Suppressor macrophage treated with lipopolysaccharide for 1 hour (primary cell): ENCODE results near the gene MOB3A.
"Not testable (repeated sequence)": the region's sequence is repeated elsewhere in the genome, so short reads cannot be mapped to it uniquely, and the experiment has no call there.

Experiments used
- DNase-seq, 3 donors: peaks; one replicate each; pipeline ENCODE4 v3.0.0-alpha.2; 2020 to 2022

Gene MOB3A

DNA sequence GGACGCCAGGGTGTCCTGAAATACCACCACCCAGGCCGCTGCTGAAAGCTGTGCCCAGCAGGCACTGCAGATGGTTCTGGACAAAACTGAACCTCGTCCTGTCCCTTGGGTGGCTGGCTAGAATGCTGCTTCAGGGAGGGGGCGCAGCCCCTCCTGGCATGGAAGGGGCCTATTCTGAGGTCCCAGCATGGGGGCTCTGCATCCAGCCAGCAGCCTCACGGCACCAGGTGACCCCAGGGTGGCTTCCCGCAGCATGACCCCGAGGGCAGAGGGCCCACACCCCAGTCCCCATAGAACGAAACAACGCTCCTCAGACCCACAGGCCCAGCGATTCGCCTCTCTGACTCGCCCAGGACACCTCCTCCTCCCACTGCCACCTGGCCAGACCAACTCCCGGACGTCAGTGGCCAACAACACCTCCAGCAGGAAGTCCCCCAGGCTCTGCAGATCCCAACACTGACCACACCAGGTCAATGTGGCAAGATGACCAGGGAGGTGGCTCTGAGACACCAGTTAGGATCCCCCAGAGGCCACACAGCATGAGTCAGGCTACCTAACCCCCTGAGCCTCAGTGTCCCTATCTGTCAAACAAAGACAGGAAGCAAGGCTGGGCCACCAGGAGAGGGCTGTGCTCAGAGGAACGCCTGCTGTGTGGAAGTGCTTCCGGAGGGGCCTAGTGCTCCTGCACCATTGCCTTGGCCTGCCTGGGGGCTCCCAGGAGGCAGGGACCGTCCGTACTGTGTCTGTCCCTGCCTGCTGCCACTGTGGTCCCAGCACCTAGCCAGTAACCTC is 51.2 kb downstream of the MOB3A start:
- no peak for DNase-seq

DNA sequence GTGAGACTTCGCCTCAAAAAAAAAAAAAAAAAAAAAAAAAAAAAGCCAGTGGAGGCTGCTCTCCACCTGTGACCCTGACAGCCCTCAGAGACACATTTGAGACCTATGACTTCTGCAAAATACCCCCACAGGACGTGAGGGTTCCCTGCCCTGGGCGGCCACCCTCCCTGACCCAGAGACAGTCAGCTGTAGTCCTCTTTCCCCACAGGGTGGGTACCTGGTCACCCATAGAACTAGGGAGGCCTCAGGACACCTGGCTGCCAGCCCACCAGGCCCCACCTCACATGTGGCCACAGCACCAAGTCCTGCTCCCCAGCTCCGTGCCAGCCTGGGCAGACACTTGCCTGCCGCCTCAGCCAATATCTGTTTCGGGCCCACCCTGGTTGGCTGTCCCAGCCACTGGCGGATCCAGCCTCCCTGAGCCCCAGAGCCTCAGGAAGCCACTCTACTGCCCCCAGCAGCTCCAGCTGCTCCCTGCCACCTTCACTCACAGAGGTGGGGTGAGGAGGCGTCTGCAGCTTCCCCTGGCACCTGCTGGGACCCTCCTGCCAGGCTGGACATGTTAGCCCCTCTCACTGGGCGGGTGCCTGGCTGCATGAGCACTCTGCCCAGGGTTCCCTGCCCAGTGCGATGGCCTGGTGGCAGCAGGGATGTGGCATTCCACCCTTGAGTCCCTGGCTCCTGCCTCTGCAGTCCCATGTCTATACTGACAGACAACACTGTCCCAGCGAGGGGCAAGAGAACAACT is 52.0 kb downstream of the MOB3A start:
- no peak for DNase-seq

DNA sequence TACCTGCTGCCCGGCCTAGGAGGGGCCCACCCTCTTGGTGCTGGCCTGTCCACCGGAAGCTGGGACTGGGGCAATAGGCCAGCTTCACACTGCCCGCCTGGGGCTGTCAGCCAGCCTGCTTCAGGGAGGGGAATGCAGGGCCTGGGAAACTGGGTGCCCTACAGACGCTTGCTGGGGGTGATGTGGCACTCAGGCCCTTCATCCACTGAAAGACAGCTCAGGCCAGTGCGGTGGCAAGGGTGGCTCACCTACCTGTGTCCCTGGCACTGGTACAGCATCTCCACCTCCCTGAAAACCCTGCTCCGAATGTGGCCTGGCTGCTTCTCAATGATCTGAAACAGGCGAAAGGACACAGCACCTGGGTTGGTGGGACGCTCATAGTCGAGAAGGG is 52.9 kb downstream of the MOB3A start:
- DNase-seq: no peak

DNA sequence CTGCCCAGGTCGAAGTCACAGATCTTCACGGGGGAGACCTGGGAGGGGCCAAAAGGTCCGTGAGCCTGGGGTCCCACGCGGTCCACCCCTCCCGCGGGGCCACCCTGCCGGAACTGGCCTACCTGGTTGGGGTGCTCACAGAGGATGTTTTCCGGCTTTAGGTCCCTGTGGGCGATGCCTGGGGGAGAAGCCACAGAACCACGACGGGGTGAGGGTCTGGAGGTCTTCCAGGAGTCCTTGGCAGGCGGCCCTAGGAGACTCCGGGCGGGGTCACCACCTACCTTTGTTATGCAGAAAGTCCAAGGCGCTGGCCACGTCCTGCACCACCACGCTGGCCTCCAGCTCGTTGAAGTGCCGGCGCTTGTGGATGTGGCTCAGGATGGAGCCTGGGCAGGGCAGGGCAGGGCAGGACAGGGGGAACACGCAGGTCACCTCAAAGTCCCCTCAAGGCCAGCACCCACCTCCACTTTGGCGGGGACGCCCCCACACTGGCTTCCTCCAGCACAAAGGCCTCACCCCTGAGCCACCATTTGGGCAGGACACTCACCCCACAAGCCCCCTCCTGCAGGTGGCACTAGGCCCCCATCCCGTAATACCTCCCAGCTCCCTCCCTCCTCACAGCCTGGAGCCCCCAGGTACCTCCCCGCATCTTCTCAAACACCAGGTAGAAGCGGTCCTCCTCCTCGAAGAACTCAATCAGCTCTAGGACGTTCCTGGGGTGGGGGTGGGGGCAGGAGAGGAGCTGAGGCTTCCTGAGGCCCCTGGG is 53.5 kb downstream of the MOB3A start:
- DNase-seq: no peak

DNA sequence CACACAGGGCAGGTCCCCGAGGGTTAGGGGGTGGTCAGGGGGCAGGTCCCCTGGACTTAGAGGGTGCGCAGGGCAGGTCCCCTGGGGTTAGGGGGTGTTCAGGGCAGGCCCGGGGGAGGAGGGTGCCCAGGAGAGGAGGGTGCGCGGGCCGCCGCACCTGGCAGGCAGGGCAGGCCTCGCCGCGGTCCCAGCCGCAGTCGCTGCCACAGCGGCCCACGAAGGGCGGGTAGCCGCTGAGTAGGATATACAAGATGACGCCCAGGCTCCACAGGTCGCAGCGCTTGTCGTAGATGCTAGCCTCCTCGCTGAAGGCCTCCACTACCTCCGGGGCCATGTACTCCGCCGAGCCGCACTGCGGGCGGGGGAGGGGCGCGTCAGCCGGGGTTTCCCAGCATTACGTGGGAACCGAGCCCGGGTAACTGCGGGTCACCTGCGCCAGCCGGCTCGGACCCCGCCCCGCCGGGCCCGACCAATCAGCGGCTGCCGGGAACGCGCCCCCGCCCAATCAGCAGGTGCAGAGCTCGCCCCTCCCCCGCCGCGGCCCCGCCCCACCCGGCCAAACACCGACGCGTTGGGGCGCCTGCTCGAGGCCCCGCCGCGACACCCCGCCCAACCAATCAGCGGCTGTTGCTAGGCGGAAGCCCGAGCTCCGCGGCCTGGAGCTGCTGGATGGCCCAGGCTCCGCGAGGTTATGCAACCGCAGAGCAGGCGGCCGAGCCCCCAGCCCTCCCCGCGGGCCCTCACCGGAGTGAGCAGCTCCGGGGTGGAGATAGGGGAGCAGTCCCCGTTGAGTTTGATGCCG is 54.2 kb downstream of the MOB3A start:
- DNase-seq: peak; percentile 97 to 99 (median 99)

DNA sequence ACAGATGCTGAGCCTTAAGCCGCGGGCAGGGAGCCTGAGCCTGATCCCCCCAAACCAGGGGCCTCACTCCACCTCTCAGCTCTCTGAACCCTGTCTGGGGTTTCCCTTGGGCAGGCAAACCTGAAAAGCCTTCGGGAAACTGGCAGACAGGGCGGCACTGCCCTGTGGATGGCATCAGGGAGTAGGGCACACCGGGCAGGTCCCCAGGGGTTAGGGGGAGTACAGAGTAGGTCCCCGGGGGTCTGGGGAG is 54.8 kb downstream of the MOB3A start:
- DNase-seq: no peak

DNA sequence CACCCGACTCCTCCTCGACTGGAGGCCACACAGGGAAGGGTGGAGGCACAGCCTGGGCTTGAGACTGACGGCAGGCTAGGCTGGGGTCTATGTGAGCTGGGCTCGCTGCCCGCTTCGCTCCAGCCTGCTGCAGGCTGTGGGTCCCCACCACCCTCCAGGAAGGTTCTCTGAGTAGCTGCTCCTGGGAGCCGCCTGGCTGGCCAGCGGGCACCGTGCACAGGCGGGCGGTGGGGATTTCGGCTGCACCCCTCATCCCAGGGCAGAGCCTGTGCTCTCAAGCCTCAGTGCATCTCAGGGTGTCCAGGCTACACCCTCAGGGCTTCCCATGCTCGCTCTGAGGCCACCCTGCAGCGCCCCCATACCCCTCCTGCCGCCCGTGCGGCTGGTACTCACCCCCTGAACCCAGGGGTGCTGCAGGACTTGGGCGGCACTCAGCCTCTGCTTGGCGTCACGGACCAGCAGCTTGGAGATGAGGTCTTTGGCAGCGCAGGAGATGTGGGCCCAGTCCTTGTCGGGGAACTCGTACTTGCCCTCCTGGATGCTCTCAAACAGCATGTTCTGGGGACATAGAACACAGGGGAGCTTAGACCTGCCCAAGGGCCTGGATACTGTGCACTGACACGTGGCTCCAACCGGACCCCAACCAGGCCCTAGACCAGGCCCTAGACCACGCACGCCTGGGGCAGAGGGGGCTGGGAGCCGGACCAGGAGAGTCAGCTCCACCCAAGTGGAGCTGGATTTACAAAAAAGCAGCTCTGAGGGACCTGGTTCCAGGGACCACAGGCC is 55.3 kb downstream of the MOB3A start:
- no peak for DNase-seq

DNA sequence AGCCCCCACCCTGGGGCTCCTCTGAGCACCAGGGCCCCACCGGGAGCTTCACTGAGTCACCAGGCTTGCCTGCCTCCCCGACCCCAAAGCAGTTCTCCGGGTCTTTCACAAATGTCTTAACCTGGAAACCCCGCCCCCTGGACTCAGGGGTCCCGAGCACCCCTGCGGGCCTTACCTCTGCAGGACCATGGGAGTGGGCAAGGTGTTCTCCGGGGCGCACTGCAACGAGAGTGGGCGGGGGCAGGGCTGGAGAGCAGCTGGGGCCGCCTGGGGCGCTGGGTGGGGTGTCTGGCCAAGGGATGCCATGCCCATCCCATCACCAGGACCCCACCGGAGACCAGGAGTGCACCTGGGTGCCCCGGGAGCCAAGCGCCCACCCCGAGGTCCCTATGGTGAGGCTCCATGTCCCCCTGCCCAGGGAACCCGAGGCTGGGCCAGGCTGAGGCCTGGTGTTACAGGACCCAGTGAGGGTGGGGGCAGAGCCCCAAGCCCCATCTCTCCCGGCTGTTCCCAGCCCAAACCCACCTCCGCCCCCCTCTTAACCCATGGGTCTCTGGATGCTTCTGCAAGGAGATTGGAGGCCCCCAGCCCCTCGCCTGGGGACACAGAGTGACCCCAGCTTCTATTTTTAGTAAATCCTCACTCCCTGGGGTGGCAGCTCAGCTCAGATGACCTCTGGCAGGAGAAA is 56.0 kb downstream of the MOB3A start:
- no peak for DNase-seq

DNA sequence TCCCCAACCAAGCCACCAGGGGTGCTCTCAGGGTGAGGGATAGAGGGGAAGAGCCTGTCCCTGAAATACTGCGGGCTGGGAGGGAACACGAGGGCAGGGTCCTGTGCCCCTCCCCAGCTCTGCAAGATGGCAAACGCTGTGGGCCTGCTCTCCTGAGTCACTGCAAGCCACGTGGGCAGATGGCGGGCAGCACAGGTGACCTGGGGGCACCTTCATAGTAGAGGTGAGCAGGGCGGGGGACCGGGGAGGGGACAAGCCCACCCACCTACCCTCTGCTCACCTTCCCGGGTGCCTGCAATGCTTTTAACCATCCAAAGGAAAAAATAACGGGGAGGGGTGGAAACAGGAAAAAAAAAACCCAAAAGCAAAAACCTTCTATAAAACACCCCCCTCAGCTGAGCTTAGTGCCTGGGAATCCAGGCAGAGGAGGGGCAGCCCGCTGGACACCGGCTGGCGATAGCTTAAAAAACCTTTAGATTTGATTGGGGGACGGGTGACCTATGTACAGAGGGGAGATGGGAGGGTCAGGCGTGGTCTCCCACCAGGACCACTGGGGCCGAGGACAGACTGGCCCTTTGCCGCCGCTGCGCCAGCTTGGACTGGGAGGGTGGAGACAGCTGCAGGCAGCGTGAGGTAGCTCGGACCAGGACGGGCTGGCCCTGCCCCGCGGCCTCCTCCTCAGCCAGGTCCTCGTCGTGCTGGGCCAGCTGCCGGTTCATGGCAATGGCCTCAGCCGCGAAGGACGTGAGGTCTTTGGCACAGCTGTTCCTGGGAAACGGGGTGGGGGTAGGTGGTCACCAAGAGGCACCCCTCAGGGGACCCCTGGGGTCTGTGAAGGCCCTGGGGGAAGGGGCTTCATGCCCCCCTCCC is 56.8 kb downstream of the MOB3A start:
- DNase-seq: no peak

DNA sequence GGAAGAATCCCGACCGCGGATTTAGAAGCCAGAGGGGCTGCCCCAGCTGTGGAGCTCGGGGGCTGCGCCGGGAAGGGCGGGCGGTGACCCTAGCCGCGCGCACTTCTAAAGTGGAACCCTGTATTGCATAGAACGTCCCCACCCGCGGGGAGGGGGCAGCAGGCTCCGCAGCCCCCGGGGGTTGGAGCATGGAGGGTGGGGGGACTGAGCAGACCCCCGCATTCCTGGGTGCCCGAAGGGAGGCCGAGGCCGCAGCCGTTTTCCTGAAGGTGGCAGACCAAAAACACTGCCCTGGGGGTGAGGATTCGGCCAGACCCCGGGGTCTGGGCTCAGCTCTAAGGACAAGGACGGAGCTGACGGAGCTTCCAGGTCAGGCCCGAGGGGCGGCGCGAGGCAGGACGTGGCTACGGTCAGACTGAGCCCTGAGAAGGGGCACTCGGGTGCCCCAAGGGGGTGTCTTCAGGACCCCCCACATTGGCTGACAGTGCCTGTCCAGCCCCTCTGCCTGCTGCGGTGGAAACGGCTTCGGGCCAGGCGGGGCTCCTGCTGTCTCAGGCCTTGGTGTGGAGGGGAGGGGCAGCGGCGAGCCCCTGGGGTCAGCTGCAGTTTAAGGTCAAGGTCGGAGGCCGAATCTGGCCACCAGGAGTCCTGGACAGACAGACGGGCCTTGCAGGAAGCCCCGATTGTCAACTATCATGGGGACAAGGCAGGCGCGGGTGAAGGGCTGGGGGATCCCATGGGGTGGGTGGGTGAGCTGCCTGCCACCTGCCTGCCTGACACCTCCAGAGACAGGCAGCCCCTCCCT is 57.6 kb downstream of the MOB3A start:
- no peak for DNase-seq

DNA sequence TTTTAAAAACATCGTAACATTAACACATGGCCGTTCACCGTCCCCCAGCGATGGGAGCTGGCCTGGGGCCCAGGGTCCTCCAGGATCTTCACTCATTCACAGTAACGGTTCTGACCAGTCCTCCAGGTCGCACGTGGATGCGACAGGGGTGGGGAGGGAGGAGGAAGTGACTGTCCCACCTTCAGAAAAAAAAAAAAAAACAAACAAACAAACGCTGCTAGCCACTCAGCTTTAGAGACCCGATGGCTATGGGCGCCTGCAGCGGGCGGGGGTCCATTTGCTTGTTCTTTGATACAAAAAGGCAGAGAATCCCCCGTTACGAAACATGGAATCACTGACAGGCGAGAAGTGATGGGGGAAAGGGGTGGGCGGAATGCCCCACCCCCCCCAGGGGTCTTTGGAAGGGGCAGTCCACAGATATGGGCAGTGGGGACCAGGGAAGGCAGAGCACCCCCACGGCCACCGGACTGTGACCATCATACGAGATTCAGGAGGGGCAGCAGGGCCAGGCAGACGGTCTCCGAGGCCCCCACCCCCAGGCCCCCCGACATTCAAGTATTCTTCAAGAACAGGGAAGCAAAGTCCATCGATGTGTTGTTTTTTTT is 58.4 kb downstream of the MOB3A start:
- no peak for DNase-seq

DNA sequence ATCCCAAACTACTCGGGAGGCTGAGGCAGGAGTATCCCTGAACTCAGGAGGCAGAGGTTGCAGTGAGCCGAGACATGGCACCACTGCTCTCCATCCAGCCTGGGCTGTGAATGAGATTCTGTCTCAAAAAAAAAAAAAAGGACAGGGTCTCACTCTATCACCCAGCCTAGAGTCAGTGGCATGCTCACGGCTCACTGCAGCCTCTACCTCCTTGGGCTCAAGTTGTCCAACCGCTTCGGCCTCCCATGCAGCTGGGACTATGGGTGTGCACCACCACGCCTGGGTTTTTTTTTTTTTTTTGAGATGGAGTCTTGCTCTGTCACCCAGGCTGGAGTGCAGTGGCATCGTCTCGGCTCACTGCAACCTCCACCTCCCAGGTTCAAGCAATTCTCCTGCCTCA is 59.7 kb downstream of the MOB3A start:
- DNase-seq: no peak

DNA sequence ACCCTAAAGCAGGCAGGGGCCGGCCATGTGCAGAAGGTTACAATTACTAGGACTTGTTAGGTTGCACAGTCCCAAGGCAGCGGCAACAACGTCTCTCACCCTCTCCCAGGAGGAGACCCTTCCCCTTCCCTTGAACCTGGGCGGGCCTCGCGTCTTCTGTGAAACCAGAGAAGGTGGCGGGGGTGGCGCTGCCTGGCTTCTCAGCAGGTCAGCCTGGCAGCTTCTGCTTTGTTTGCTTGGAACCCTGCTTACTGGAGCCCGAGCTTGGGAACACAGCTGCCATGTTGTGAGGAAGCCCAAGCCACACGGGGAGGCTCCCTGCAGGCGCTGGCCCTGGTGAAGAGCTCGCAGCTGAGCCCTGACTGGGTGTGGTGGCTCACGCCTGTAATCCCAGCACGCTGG is 60.5 kb downstream of the MOB3A start:
- DNase-seq: no peak

DNA sequence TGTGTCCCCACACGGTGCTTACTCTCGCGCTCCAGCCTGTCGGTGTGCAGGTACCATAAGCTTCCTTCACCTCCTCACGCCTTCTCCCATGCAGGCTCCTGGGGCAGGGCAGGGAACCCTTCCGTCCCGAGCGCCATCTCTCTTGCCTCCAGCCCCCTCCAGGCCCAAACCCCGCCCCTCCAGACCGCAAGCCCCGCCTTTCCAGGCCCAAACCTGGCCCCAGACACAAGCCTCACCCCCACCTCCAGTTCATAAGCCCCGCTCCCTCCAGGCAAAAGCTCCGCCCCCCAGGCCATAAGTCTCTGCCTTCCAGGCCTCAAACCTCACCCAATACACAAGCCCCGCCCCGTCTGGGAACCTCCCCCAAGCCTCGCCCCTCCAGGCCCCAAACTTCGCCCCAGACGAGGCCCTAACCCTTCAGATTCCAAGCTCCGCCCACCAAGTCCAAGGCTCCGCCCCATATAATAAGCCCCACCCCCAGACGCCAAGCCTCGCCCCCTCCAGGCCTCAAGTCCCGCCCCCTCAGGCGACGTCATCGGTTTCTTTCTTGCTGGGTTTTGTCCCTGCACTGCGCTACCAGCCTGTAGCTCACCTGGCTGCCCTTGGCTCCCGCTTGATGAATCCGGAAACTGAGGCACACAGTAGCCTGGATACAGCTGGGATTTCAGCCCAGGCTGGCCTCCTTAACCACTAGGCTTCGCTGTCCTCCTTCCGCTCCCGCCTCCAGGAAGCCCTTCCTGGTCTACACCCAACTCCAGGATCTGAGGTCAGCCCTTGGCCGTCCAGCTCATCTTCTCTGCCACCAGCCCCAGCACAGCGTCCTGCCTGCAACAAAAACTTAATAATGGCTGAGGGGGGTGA is 61.2 kb downstream of the MOB3A start:
- DNase-seq: peak; percentile 58 to 79 (median 63)

DNA sequence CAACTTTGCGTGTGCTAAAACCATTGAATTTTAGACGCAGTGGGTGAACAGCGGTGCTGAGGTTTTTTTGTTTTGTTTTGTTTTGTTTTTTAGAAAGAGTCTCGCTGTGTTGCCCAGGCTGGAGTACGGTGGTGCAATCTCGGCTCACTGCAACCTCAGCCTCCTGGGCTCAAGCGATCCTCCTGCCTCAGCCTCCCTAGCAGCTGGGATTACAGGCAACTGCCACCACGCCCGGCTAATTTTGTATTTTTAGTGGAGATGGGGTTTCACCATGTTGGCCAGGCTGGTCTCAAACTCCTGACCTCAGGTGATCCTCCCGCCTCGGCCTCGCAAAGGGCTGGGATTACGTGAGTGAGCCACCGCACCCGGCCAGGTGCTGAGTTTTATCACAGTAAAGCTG is 61.9 kb downstream of the MOB3A start:
- DNase-seq: not testable (repeated sequence)

DNA sequence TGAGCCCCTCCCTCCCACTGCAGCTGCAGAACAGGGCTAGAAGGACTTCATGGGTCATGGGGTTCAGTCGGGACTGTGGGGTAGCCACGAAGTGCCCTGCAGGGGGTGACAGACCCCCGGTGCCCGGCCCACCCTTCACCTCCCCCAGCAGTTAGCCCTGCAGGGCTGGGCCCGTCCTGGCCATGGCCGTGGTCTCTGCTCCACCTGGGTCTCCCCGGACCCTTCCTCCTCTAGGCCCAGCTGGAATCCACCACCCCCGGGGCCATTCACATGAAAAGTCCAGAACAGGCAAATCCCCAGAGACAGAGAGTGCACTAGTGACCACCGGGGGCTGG is 62.3 kb downstream of the MOB3A start:
- DNase-seq: no peak

DNA sequence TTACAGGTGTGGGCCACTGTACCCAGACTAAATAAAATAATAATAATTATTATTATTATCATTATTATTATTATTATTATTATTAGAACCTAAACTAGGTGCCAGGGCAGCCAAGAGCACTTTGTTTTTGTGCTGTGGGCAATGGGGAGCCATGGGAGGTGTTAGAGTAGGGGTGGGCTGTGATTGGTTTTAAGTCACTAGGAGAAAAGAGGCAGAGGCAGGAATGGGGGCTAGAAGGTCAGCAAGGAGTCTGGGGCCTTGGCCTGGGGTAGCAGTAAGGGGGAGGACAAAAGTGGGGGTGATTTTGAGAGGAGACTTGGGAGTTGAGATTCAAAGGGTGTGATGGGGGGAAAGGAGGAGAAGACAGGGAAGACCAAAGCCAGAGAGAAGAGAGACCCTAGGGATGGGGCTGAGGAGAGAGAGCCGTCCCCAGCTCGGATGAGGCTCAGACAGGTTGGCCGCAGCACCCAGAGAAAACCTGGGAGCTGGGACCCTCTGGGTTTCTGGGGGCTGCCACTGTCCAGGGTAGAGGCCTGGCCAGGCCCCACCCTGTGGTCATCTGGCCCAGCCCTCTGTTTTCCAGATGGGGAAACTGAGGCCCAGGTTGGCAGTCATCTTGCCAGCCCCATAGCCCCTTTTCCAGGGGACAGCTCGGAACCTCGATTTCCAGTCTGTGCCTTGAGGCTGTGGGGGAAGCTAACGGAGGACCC is 62.9 kb downstream of the MOB3A start:
- DNase-seq: no peak
